GM12872 (cell line): ENCODE results near the gene TAF4B.

ENCODE experiments used
- TF ChIP-seq, protein P1 (sequence below): IDR thresholded peaks from 3 replicates; pipeline ENCODE4 v1.5.1; 2011; ENCODE audit warnings: low read depth, mild to moderate bottlenecking, low read length, moderate library complexity; ENCODE audit not compliant: insufficient read depth

The TAF4B gene

DNA sequence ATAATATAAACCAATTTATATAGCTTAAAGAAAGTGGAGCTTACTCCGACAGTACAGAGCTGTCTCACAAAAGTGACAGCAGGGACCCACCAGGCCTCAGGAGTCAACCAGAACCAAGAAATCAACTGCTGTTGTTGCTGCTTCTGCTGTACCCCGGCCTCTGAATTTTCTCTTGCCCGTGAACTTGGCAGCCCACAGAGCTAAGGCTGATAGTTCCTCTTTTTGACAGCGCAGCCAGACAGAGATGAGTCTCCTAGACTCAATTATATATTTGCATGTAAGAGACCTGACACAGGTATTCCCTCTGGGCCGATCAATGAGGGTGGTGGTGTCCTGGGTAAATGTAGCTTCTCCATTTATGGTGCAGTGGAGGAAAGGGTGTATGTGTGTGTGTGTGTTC, 212.7 kb downstream of the TAF4B start:
- TF ChIP-seq, protein P1, sequence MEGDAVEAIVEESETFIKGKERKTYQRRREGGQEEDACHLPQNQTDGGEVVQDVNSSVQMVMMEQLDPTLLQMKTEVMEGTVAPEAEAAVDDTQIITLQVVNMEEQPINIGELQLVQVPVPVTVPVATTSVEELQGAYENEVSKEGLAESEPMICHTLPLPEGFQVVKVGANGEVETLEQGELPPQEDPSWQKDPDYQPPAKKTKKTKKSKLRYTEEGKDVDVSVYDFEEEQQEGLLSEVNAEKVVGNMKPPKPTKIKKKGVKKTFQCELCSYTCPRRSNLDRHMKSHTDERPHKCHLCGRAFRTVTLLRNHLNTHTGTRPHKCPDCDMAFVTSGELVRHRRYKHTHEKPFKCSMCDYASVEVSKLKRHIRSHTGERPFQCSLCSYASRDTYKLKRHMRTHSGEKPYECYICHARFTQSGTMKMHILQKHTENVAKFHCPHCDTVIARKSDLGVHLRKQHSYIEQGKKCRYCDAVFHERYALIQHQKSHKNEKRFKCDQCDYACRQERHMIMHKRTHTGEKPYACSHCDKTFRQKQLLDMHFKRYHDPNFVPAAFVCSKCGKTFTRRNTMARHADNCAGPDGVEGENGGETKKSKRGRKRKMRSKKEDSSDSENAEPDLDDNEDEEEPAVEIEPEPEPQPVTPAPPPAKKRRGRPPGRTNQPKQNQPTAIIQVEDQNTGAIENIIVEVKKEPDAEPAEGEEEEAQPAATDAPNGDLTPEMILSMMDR: no peak

DNA sequence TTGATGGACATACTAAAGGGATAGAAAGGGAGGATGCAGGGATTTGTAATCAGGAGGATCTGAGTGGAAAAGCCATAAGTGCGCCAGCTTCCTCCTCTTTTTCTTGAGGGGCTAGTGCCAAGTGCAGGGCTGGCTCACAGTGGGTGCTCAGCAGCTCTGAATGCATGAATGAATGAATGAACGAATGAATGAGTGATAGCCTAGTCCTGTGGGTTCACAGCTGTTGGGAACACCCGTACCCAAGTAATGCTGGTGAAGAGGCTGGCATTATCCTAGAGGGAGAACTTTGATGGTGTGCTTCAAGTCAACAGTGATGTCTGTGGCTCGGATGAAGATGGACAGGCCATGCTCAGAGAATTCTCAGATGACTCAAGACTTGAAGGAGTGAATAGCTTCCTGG, 213.3 kb downstream of the TAF4B start:
- TF ChIP-seq, protein P1: no peak

DNA sequence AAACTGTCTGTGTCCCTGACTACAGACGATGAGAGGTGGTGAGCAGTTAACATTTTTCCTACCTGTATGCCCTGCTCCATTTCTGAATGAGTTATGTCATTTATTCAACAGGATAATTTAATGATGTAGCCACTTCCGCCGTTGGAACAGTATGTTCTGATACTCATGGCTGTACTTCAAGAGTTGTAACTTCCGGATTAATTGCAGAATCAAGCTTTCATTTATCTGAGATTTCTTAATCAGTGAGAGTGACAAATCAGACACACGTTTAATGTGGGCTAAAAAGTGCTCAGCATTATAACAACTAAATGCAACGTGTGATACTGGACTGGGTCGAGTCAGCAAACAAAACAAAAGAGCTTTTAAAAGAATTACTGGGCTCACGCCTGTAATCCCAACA, 214.4 kb downstream of the TAF4B start:
- TF ChIP-seq, protein P1: no peak
